Right lobe of liver (tissue), 4 donors: ENCODE results near the gene COL19A1.

Experiments used
- POLR2A ChIP-seq: fragments of 450-650 bp; IDR thresholded peaks from one replicate; pipeline ENCODE4 v1.6.1; 2017; ENCODE audit warnings: antibody characterized with exemption, mild to moderate bottlenecking
- TF ChIP-seq, protein P1 (sequence below), 4 donors: fragments of 200-600 bp in 3 of 4; fragments of 450-650 bp in 1 of 4; IDR thresholded peaks; one replicate each; pipeline versions ENCODE4 v1.5.1 to v1.8.0; 2016 to 2022; ENCODE audit warnings: antibody characterized with exemption in 4 of 4, mild to moderate bottlenecking in 2 of 4
- donor health status: DM: no; HTN: no; CAD: no.
- donor health status: DM: no; HTN: no; CAD: no.
- donor health status: DM: no; HTN: yes; CAD: no.

- TF ChIP-seq, protein P1, sequence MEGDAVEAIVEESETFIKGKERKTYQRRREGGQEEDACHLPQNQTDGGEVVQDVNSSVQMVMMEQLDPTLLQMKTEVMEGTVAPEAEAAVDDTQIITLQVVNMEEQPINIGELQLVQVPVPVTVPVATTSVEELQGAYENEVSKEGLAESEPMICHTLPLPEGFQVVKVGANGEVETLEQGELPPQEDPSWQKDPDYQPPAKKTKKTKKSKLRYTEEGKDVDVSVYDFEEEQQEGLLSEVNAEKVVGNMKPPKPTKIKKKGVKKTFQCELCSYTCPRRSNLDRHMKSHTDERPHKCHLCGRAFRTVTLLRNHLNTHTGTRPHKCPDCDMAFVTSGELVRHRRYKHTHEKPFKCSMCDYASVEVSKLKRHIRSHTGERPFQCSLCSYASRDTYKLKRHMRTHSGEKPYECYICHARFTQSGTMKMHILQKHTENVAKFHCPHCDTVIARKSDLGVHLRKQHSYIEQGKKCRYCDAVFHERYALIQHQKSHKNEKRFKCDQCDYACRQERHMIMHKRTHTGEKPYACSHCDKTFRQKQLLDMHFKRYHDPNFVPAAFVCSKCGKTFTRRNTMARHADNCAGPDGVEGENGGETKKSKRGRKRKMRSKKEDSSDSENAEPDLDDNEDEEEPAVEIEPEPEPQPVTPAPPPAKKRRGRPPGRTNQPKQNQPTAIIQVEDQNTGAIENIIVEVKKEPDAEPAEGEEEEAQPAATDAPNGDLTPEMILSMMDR (IDR thresholded peaks at IDR 0.05) = no peak
- TF ChIP-seq POLR2A = no peak
Measured at GRCh38 chr6:70133246-70133645, 266.9 kb downstream of the COL19A1 start.
